GM10248 (cell line): Measurements from ENCODE around the gene PNLIP.

Experiments used
- CTCF ChIA-PET: fragments of 300-600 bp; sonication (Branson Sonifier 250); formaldehyde crosslinking; extraction: SDS; loops from one replicate; lab custom pipeline; 2021; ENCODE audit warnings: antibody characterized with exemption; lab: Yijun Ruan, JAX
- POLR2A ChIA-PET: fragments of 350-650 bp; sonication (Branson Sonifier 250); formaldehyde crosslinking; extraction: SDS; loops from one replicate; lab custom pipeline; 2020; ENCODE audit warnings: antibody characterized with exemption; lab: Yijun Ruan, JAX
- DNase-seq: peaks from one replicate; pipeline ENCODE4 v3.0.0; 2012; ENCODE audit errors: extremely low spot score
- TF ChIP-seq, protein P1 (sequence below): IDR thresholded peaks from 2 replicates; pipeline ENCODE4 v1.5.1; 2012; ENCODE audit warnings: mild to moderate bottlenecking, low read depth; ENCODE audit errors: extremely low read depth, missing control alignments, control extremely low read depth

Gene PNLIP

DNA sequence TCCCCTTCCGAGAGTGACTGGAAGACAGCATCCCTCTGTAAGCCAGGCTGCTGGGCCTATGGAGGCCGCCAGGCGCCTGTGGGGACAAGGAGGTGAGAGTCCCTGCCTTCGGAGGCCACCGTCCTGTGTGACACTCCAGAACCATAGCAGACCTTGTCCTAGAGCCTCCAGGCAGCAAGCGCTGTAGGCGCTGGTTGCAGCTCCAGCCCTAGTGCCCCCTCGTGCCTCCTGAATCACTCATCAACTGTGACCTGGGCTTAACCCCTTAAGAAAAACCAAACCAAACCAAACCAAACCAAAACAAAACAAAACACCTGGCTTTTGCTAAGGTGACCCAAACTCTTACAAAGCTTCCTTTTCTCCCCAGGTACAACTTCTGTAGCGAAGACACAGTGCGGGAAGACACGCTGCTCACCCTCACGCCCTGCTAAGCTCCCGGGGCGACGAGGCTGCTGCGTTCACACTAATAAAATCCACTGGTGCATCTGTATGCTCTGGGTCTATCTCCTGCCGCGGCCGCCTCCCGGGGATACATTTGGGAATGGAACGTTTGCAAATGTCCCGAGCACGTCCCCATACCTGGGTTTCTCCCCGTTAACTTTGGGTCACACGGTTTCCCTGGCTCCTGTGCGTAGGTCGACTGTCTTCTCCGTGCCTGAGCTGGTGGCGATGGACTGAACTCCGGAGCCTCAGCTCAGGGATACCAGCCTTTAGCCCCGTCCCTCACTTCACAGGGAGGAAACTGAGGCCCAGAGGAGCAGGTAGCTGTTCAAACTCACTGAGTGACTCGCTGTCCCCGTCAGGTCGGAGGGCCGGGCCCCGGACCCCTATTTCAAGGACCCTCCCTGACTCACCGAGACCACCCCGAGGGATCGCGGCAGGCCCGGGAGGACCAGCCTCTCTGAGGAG lies 63.2 kb downstream of the PNLIP start:
- POLR2A ChIA-PET: no interaction called here
- CTCF ChIA-PET: no interaction called here
- no peak for DNase-seq
- TF ChIP-seq, protein P1, sequence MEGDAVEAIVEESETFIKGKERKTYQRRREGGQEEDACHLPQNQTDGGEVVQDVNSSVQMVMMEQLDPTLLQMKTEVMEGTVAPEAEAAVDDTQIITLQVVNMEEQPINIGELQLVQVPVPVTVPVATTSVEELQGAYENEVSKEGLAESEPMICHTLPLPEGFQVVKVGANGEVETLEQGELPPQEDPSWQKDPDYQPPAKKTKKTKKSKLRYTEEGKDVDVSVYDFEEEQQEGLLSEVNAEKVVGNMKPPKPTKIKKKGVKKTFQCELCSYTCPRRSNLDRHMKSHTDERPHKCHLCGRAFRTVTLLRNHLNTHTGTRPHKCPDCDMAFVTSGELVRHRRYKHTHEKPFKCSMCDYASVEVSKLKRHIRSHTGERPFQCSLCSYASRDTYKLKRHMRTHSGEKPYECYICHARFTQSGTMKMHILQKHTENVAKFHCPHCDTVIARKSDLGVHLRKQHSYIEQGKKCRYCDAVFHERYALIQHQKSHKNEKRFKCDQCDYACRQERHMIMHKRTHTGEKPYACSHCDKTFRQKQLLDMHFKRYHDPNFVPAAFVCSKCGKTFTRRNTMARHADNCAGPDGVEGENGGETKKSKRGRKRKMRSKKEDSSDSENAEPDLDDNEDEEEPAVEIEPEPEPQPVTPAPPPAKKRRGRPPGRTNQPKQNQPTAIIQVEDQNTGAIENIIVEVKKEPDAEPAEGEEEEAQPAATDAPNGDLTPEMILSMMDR: no peak

DNA sequence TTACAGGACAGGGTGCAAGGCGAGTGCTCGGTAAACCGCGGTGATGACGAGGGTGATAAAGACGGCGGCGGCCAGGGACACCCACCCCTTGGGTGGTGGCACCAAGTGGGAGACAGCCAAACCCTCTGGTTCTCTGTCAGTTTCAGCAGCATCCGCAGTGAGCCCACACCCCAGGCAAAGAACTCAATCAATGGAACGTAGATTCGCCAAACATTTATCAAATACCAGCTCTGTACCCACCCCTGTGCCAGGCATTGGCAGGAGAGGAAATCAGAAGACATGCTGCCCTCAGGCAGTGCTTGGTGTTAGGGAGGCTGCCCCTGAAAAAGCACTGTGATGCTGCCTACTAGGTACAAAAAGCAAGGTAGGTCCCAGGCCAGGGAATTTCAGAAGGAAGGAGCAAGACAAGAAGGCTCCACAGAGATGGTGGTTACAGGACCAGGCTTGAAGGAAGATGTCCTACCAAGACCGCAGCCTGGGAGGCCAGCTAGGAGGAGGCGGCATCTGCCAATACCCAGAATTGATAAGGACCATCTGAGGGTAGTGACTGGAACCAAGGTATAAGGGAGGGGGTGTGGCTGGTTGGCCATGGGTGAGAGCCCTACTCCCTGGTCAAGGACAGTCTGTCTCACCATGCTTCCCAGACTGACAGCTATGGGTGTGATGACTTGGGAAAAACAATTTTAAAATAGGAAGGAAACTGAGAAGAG lies 64.9 kb downstream of the PNLIP start:
- TF ChIP-seq, protein P1: no peak
- DNase-seq: no peak
- ChIA-PET CTCF (no interaction called here), POLR2A (no interaction called here)

DNA sequence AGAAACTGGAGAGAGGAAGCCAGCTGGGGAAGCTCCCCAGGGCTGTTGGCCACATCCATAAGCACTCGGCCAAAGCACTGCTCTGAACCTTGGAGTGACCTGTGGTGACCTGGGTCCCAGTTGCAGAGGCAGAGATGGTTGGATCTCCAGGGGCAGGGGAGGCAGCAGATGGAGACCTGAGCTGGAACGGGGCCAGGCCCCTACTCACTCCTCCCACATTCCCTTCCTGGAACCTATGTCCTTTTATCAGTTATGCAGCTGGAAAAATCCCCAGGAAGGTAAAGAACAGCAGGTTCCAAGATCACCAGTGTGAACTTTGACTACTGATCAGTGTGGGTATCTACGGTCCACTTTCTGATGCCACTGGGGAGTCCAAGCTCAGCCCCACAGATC lies 65.4 kb downstream of the PNLIP start:
- ChIA-PET CTCF (no interaction called here), POLR2A (no interaction called here)
- no peak for DNase-seq
- TF ChIP-seq, protein P1: no peak

DNA sequence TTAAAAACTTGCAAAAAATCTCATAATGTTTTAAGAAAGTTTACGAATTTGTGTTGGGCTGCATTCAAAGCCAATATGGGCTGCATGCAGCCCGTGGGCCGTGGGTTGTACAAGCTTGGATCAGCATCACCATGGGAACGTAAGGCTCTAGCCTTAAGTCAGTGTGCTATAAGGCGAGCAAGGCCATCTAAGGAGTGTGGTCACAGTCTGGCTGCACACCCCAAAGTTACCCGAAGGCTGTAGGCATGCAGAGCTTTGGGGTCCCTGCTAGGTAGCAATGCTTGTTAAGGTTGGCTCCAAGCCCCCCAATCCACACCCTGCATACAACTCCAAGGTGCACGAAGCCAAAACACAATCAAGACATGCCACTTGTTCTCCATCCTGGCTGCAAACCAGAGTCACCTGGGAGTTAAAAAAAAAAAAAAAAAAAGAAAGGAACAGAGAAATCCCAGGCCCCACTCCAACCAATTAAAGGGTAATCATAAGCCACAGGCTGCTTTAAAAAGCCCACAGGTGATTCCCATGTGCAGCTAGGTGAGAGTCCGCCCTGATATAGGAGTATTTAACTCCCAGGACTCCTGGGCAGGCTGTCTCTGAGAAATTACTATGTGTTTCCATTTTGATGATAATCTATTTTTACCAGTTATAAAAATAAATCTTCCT lies 66.5 kb downstream of the PNLIP start:
- no peak for DNase-seq
- CTCF ChIA-PET: no interaction called here
- TF ChIP-seq, protein P1: no peak
- POLR2A ChIA-PET: no interaction called here

DNA sequence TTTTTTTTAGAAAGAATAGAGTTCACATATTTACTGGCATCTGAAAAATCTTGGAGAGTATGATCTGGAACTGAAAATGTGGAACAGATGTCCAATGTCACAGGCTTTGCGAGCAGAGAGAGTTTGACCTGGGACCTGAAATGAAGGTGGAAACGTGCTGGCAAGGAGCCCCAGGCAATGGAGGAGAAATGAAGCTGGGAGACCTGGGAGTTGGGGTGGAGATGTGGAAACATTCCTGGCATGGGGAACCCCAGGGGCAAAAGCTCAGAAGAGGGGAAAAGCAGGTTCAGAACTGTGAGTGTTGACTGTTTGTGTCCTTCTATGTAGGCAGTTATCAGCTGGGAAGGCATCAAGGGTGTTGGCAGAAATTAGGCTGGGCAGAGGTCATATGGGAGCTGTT lies 67.7 kb downstream of the PNLIP start:
- CTCF ChIA-PET: interaction anchor here (1.7 kb wide), 1 partner anchor 68 kb away, joined by 4 read pairs; no protein-coding TSS in a partner anchor

More for the DNA sequence above, 67.7 kb downstream of the PNLIP start:
- DNase-seq: no peak
- TF ChIP-seq, protein P1: no peak
- POLR2A ChIA-PET: no interaction called here
